ENCODE measurements around the gene EIF2B1.

Gene EIF2B1

DNA sequence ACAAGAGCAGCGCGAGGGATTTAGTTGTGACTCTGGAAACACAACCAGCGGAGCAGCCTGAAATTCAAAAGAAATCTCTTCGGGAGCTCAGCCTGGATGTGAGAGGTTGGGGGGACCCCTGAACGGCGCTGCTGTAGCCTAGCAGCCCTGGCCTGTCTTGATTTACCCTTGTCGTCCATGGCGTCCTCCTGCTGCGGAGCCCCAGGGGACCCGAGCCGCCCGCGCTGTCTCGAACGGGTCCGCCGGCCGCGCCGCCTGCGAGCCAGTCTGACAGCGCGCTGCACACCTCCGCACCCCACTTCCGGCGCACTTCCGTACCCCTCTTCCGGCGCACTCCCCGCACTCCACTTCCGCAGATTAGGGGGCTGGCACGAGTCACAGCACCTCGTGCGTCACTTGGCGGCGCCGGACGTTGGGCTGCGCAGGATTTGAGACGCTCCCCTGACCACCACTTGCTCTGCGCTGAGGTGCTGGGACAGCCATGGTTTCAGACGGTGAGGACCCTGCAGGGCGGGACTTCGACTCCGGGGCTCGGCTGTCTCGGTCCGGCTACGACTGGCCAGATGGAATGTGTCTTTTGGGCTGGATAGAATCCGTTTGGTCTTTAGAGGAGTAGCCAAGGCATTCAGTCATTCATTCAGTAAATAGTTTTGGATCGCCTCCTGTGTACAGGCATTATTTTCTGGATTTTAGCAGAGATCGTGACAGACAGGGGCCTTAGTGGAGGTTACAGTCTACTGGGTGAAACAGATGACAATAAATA, at the start of gene EIF2B1, which contains the start of gene GTF2H3:
TSS of gene EIF2B1 (minus strand) at position 308 of the 763 bp plus-strand sequence. CDS start at position 179, 129 bp downstream.
TSS of gene GTF2H3 (plus strand) at position 451 of the 763 bp plus-strand sequence. CDS start at position 482, 31 bp downstream.
- DNase-seq, result peak; percentile 99

DNA sequence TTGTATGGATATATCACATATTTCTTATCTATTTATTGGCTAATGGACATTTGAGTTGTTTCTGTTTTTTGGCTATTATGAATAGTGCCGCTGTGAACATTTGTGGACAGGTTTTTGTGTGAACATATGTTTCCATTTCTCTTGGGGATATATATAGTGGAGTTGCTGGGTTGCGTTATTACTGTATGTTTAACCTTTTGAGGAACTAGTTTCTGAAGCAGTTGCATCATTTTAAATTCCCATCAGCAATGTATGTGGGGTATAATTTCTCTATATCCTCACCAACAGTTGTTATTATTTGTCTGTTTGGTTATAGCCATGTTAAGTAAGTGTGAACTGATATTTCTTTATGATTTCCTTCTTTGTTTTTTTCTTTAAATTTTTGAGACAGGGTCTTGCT, 48.1 kb upstream of the EIF2B1 start:
- no peak for DNase-seq

GRCh38 chr12:123678981-123679380, 45.5 kb upstream of the EIF2B1 start:
- DNase-seq, result no peak

DNA sequence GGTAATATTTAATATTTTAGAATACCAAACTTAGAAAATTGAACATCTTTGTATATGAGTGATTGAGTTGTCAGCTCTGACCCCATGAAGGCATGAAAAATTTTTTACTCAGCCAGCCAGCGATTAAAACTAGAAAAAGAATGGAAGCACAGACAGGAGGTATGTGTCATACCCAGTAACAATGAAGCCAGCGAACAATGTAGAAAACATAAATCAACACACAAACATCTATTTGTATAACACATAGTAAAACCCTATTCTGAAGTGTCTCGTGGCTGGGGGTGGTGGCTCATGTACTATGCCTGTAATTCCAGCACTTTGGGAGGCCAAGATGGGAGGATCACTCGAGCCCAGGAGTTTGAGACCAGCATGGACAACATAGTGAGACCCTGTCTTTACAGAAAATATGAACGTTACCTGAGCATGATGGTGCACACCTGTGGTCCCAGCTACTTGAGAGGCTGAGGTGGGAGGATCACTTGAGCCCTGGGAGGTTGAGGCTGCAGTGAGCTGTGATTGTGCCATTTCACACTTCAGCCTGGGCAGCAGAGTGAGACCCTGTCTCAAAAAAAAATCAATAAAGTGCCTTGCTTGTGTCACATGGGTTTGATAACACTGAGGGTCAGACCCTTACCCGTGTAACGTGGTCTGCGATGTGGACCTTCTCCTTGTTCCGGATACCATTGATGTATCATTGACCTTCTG, 43.3 kb upstream of the EIF2B1 start:
- DNase-seq, result no peak

- no peak for DNase-seq
Measured at GRCh38 chr12:123675436-123675835, 42.0 kb upstream of the EIF2B1 start.

GRCh38 chr12:123671876-123672275, 38.4 kb upstream of the EIF2B1 start:
- no peak for DNase-seq

- peak; percentile 97 for DNase-seq
Measured at GRCh38 chr12:123670882-123671728, 37.6 kb upstream of the EIF2B1 start, which contains the start of gene TCTN2. Gene TCTN2, plus strand, starts transcription at chr12:123671113. Its CDS starts 128 bp downstream, at chr12:123671241.

DNA sequence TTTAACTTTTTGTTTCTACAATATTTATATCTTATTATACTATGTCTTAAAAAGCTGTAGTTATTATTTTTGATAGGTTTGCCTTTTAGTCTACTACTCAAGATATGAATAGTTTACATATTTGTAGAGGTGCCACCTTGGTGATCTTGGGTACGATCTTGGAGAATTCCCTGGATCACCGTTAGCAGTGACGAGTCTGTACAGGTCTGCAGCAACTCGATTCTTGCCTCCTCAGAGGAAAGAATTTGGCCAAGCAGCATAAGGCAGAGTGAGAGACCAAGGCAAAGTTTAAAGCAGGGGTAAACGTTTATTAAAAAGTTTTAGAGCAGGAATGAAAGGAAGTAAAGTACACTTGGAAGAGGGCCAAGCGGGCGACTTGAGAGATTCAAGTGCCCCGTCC, 34.3 kb upstream of the EIF2B1 start:
- DNase-seq, result no peak

DNA sequence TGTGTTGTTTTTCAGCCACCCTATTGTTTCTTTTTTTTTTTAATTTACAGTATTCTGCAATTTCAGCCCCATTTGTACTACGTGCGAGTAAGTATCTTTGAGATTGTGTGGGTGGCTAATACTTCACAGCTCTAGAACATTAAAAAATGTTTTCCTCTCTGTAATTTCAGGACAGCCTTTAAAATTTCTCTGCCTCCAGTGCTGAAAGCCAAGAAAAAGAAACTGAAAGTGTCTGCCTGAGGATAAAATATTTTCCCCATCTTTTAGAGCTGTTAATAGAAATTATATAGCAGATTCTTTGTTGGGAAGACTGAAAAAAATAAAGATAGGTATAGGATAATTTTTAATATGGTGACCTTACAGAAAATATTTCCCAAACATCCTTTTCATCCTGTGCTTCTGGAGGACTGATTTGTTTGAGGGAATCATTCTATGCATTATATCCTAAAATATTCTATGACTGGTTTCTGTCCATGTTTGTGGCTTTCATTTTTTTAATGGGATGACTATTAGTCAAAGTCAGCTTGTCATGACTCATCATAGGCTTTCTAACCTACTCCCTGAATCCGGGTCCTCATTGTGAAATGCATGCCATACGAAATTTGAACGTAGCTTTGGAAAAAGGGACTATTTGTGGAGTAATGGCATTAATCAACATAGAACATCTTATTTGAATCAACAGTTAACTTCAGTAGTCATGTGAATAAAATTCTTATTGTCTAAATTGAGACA, 26.7 kb upstream of the EIF2B1 start:
- no peak for DNase-seq

DNA sequence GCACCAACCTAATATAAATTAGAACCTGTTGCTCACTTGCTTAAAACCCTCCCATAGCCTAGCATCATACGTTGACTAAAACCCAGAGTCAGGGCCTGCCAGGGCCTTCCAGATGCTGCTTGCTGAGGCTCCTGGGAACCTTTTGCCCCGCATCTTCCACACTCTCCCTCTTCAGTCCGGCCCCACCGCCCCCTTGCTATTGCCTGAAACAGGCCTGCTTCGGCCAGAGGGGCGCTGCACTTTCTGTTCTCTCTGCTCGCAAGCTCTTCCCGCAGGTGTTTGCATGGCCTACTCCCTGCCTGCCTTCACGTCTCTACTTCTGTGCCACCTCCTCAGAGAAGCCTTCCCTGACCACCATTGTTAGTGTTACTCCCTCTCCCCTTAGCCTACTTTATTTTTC, 23.7 kb upstream of the EIF2B1 start:
- no peak for DNase-seq

DNA sequence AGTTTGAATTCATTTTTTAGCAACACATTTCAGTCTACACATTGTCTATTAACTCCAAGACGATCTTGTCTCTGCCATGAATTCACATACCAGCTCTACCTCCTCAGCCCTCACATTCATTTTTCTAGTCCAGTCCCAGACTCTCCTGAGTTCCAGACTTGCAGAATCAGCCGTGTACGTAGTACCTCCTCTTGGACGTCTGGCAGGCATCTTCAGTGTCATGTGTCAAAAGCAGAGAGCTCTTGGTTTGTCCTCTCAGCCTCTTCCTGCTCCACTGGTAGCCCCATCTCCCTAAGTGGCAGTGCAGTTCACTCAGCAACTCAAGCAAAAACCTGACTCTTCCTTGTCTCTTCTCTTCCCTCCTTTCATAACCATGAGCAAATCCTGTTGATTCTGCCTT, 22.9 kb upstream of the EIF2B1 start:
- no peak for DNase-seq

GRCh38 chr12:123655420-123655819, 21.9 kb upstream of the EIF2B1 start:
- no peak for DNase-seq

- DNase-seq, result no peak
Measured at GRCh38 chr12:123654129-123654701, 20.7 kb upstream of the EIF2B1 start.

DNA sequence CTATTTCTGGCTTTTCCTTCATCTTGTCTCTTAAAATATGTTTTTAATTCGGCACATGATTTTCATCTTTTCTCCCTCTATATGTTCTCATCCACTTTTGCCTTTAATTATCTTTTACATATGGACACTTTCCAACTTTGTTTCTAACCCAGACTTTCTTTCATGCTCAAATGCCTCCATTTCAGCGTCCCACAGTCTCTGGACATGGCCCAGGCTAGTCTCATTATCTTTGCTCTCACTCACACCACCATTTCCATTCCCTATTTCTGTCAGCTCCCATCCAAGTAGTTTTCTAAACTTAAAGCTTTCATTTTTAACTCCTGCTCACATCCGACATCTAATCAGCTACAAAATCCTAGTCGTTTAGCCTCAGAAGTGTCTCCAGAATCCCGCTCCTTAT, 14.9 kb upstream of the EIF2B1 start:
- no peak for DNase-seq

DNA sequence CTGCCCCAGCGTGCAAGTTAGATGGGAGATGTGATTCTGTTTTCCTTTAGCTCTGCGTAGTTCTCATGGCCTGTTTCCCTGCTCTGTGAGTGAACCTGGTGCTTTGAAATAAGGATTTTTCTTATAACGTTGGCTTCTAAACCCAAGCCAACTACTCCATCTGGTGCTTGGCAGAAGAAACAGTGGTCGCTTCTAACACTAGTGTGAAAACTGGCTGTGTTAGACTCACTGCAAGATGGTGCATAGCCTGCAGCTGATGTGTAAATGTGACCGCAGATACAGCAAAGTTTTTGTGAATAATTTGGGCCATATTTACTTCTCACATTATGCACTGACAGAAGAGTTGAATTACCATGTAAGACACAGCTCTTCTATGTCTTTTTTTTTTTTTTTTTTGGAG, 12.4 kb upstream of the EIF2B1 start:
- DNase-seq, result no peak

GRCh38 chr12:123645380-123645779, 11.9 kb upstream of the EIF2B1 start:
- DNase-seq, result no peak

DNA sequence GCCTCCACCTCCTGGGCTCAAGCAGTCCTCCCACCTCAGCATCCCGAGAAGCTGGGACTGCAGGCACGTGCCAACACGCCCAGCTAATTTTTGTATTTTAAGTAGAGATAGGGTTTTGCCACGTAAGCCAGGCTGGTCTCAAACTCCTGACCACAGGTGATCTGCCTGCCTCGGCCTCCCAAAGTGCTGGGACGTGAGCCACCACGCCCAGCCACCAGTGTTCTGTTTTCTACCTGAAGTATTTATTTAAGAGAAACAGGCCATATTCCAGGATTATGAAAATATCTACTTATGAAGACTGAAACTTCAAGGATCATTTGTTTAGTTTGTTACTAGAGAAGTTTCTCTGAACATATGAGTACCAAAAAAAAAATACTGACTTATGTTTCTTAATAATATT, 10.4 kb upstream of the EIF2B1 start:
- DNase-seq, result no peak

GRCh38 chr12:123634142-123634561, 666 bp upstream of the EIF2B1 start:
- DNase-seq, result peak; percentile 47

DNA sequence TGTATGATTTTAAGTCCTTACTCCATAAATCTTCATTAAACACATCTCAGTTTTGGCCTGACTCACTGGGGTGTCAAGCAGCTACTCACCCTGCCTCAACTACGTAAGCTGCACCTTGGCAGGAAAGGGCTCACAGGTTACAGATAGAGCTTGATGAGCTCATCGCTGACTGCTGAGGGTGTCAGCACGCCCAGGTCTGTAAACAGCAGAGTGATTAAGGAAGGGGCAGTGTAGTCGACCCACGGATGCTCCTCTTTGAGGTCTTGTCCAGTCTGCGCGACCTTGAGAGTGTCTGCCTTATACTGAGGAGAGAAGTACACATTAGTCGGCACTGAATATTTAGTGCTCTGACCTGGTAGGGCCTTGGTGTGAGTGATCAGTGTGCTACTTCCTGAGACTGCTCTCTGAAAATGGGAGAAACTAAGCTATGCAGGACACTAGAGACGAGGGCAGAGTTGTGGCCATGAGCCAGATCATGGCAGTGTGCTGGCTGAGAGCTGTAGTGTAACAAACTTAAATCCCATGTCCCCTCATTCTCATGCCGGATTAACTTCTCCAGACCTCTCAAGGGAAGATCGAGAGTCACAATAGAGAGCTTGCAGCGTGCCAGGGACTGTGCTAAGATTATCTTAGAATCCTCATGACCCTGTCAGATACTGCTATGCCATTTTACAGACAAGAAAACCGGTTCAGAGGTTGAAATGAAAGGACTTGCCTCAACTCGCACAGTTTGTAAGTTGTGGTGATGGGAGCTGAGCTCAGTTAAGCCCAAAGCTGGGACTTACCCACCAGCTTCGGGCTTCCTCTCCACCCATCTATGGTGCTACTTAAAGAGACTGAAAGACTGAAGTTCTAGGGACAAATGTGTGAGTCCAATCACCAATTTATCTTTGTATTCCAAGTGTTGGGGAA, 11.6 kb downstream of the EIF2B1 start:
- no peak for DNase-seq

DNA sequence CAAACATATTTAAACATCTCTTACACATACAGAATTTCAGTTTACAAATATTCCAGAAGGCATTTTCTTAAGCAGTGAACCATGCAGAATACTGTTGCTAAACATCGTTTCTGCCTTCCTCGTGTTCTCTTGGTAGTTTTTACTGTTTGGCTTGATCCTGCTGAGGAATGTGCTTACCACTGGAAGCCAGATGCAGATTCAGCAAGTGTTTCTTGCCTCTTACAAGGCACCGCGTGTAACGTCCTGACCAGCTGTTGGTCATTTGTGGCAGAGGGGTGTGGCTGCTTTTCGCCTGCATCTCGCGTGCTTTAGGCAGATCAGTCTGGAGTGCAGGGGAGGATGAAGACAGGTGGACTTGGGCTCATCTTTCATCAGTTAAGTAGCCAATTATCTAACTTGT, 12.4 kb downstream of the EIF2B1 start:
- DNase-seq, result peak; percentile 40

DNA sequence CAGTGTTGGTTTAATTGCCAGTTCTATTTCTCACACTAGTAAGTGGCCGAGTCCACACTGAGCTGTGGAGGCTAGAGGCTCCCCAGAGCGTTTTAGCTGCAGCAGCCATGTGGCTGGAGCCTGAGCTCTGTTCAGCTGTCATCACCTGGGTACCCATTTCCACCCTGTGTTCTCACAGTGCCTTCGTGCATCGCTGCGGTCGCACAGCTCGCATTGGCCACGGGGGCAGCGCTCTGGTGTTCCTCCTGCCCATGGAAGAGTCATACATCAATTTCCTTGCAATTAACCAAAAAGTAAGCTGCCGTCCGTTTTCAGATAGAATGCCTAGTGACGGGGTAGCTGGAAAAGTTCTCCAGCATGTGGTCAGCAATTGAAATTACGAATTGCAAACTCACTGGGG, 15.9 kb downstream of the EIF2B1 start:
- DNase-seq, result no peak
